A172 (cell line): ENCODE data around the gene GDI2. TPM values are rescaled to one million over a fixed set of nuclear protein-coding genes. Genes with fewer than 3 reads are reported as not detected.
"Not testable (repeated sequence)": the region's sequence is repeated elsewhere in the genome, so short reads cannot be mapped to it uniquely, and the experiment has no call there.

Source experiments
- DNase-seq: peaks from one replicate; pipeline ENCODE4 v3.0.0-alpha.2; 2015; ENCODE audit warnings: low spot score
- total RNA-seq: library from RNA; depleted of rRNA; stranded (reverse); fragments of >200 nt; shearing (Covaris generic); gene quantifications from 2 replicates; pipeline ENCODE4 v1.2.3, GENCODE V29; 2014; rRNA removed

Gene GDI2
- 447 and 488 TPM in 2 replicates for total RNA-seq

GRCh38 chr10:5813341-5814109 lies at the start of gene GDI2:
TSS of gene GDI2 (minus strand) at chr10:5813434. CDS start at chr10:5813258, 176 bp downstream.
- DNase-seq: peak; percentile 95

GRCh38 chr10:5862360-5862961 lies 49.2 kb upstream of the GDI2 start:
- no peak for DNase-seq

GRCh38 chr10:5860066-5860465 lies 46.8 kb upstream of the GDI2 start:
- no peak for DNase-seq

- DNase-seq: no peak
Measured at GRCh38 chr10:5858811-5859210, 45.6 kb upstream of the GDI2 start.

GRCh38 chr10:5856701-5857004 lies 43.4 kb upstream of the GDI2 start:
- DNase-seq: no peak

GRCh38 chr10:5855979-5856700 lies 42.9 kb upstream of the GDI2 start:
- no peak for DNase-seq

- DNase-seq: no peak
Measured at GRCh38 chr10:5854131-5854475, 40.9 kb upstream of the GDI2 start.

GRCh38 chr10:5846667-5847066 lies 33.4 kb upstream of the GDI2 start:
- DNase-seq: not testable (repeated sequence)

GRCh38 chr10:5844345-5845055 lies 31.3 kb upstream of the GDI2 start:
- DNase-seq: no peak

GRCh38 chr10:5843686-5844344 lies 30.6 kb upstream of the GDI2 start:
- DNase-seq: no peak

GRCh38 chr10:5841965-5842364 lies 28.7 kb upstream of the GDI2 start:
- DNase-seq: no peak

GRCh38 chr10:5840314-5841307 lies 27.4 kb upstream of the GDI2 start:
- DNase-seq: no peak

GRCh38 chr10:5836181-5836580 lies 22.9 kb upstream of the GDI2 start:
- DNase-seq: not testable (repeated sequence)

- DNase-seq: no peak
Measured at GRCh38 chr10:5835446-5836095, 22.3 kb upstream of the GDI2 start.

- DNase-seq: no peak
Measured at GRCh38 chr10:5833814-5834213, 20.6 kb upstream of the GDI2 start.

- DNase-seq: no peak
Measured at GRCh38 chr10:5832946-5833345, 19.7 kb upstream of the GDI2 start.

- DNase-seq: no peak
Measured at GRCh38 chr10:5831446-5831782, 18.2 kb upstream of the GDI2 start.

GRCh38 chr10:5830629-5831445 lies 17.6 kb upstream of the GDI2 start:
- no peak for DNase-seq

GRCh38 chr10:5829267-5829666 lies 16.0 kb upstream of the GDI2 start:
- DNase-seq: no peak
